Stimulated activated CD8-positive, alpha-beta memory T cell treated with anti-CD3 and anti-CD28 coated beads, Interleukin-7, amount 100 ng/mL, for 24 hours (primary cell): ENCODE measurements around the gene SLC35F3.
"Not testable (repeated sequence)": the region's sequence is repeated elsewhere in the genome, so short reads cannot be mapped to it uniquely, and the experiment has no call there.

Experiments
- DNase-seq: peaks from one replicate; pipeline ENCODE4 v3.0.0-alpha.2; 2020; ENCODE audit warnings: low read depth

SLC35F3 gene

DNA sequence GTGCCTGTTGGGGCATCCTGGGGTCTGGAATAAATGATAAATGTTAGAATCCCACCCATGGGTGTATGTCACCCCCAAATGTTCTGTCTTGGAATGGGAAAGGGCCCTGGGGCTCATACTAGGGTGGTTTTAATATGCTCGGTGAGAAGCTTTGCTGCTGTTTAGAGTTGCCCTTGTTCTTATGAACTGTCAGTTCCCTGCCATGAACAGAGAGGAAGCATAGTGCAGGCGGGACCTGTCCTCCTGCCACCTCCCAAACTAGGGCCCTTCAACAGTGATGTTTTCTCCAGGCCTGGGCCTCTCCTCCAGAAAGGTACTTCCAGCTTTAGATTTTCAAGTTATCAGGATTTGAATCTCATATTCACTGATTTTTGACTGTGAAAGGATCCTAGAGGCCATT lies 388.1 kb downstream of the SLC35F3 start:
- no peak for DNase-seq

DNA sequence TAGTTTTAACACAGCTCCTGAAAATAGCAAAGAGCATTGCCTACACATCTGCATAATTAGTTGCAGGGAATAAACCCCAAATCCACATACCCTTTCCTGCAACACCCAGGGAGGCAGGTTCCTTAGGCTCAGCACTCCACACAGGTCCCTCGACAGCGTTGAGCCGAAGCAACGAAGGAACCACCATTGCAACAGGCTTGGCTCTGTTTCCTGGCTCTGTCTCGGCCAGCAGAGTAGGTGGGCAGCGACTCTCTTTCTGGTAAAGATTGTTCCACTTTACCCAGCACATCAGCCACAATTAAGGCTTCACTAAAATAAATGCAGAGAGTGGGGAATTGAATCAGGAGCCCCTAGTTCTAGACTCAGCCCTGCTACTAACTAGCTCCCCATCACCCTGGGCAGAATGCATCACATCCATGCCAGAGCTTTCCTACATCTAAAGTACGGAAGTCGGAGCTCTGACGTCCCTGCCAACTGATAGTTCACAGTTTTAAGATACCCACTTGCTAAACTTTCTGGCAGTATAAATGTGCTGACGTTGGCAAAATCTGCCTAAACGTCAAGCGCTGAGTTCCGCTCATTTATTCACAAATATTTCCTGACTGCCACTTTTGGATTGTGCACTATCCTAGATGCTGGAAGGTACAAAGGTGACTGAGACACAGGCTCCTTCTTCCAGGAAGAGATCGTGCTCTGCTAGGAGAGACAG lies 389.8 kb downstream of the SLC35F3 start:
- DNase-seq: no peak

DNA sequence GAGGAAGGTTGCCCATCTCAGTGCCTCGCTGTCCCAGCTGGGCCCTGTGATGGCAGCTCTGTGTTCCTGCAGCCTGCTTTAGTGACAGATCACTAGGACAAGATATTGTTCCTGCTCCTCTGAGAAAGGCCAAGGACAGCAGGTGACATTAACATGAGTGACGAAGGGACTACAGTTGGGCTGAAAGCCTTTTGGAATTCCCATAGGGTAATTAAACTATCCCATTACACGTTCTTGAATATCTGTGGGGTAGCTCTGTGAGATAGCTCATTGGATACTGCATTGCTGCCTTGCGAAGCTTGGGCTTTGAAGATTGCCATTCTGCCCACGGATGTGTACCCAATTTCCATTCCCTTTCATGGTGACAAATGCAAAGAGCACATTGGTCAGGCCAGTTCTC lies 390.6 kb downstream of the SLC35F3 start:
- no peak for DNase-seq

DNA sequence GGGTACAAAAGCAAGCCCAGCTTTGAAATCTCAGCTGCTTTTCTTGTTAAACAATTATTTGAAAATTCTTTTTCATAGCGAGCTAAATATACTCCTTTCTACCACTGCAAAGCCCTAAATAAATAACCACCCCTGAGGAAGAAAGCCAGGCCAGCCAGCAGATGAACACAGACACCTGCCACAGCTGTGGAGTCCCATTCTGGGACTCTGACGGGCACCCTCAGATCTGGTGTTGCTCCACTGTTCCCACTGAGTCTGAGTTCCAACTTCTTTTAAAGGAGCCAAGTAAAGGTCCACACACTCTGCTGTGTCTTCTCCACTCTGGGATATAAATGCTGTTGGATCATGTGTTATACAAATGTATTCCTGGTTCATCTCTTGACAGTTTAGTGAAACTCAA lies 391.1 kb downstream of the SLC35F3 start:
- no peak for DNase-seq

DNA sequence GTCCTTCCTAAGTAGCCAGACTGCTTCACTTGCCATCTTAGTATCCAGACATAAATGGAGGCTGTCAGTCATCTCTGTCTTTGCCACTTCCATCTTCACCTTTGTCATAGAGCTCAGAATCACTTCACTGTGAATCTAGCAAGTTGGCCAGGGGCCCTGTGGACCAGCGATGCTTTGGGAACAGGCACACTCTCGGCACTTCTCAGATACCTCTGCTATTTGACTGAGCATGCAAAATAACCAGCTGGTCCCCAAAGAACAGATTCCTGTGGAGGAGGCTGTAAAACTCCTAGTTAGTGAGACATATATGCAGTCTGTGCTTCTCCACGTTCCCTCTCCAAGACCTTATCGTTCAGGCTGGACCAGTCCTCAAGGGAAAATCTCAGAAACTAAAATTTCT lies 392.0 kb downstream of the SLC35F3 start:
- no peak for DNase-seq

DNA sequence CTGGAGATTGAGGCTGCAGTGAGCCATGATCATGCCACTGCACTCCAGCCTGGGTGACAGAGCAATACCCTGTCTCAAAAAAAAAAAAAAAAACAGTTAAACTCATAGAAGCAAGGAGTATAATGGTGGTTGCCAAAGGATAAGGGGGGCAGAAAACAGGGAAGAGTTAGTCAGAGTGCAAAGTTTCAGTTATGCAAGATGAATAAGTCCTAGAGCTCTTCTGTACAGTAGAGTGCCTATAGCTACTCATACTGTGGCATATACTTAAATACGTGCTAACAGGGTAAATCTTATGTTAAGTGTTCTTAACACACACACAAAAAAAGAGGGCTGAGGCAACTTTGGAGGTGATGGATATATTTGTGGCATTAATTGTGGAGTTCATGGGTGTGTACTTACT lies 393.2 kb downstream of the SLC35F3 start:
- DNase-seq: no peak

DNA sequence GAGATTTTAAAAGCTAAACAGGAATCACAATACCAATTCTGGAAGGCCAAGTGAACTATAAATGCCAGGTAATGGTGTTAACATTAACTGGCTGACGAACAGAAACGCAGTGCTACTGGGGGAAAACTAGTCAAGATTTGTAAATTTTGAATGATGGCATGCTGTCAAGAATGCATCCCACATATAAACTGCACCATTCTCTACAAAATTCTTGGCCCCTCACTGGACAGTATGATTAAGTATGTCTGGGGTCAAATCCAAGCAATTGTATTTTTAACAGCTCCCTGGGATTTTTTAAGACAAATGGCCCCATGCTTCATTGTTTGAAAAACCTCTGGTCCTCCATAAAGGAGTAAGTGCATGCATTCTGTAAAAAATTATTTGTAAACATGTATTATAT lies 395.6 kb downstream of the SLC35F3 start:
- DNase-seq: no peak

DNA sequence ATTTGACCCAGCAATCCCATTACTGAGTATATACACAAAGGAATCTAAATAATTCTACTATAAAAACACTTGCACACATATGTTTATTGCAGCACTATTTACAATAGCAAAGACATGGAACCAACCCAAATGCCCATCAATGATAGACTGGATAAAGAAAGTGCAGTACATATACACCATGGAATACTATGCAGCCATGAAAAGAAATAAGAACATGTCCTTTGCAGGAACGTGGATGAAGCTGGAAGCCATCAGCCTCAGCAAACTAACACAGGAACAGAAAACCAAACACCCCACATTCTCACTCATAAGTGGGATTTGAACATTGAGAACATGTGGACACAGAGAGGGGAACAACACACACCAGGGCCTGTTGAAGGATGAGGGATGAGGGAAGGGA lies 397.2 kb downstream of the SLC35F3 start:
- not testable (repeated sequence) for DNase-seq

DNA sequence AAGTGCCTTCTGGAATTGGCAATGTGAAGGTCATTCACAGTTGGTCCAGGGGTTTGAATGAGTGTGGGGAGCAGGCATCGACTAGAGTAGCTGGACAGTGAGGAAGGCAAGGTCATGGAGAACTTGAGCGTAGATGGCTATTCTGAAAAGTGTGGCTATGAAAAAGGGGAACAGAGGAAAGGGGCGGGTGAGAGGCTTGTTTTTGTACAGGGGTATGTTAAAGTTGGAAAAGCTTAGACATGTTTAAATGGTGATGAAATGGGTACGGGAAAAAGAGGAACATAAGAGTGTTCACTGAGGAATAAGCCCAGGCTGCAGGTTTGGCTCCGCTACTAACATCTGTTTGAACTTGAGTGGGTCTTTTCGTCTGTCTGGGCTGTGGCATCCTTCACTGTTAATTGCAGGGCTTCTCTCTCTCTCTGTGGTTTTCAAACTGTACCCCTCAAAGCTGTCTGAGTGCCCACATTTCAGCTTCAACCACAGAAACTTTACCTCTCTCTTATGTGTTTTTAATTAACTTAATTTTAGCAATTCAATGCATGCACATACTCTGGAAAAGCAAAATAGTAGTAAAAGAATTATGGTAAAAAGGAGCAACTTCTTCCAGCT lies 398.0 kb downstream of the SLC35F3 start:
- no peak for DNase-seq

DNA sequence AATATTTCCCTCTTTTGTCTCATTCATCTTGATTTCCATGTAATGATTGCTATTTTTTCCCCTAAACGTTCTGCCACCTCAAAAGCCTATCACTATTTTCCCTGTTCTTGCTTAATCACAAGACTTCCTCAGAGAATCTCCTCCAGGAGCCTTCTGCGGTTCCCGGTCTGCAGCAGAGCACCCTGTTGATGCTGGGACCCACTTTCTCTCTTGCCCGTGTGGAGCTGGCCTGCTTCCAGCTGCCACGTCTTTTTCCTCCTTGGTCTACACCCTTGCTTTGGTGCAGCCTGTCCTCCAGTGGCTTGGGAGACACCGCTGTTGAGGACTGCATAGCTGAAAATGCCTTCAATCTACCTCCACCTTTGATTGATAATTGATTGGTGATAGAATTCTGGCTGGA lies 398.8 kb downstream of the SLC35F3 start:
- DNase-seq: no peak

DNA sequence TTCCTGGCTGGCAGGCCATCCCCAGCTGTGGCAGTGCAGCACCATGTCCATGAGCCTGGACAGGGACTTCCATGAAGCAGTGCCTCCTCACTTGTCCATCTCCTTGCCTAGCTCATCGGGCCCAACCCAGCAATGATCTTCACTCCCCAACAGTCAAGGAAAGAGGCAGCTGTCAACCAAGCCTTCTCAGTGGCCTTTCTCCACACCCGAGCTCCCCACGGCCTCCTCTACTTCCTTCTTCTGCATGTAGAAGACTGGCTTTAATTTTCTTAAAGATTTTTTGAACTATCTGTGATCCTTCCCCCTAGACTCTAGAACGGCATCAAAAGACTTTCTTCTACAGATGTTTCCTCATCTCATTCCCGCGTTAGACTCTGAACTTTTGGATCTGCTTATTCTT lies 403.2 kb downstream of the SLC35F3 start:
- DNase-seq: no peak

DNA sequence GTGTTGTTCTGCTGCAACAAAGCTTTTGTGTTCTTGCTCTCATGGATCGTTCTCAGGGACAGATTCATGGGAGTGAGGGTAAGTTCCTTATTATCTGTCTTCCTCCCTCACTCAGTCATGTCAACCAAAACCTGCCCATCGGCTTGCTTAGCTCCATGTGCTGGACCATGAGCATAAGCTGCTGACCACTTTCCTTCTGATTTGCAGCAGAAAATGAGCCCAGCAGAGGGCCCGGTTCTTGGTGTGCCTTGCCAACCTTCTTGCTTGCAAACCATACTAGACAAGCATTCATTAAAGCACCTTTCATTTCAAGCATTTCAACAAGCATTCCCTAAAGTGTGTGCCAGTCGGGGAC lies 404.7 kb downstream of the SLC35F3 start:
- no peak for DNase-seq

DNA sequence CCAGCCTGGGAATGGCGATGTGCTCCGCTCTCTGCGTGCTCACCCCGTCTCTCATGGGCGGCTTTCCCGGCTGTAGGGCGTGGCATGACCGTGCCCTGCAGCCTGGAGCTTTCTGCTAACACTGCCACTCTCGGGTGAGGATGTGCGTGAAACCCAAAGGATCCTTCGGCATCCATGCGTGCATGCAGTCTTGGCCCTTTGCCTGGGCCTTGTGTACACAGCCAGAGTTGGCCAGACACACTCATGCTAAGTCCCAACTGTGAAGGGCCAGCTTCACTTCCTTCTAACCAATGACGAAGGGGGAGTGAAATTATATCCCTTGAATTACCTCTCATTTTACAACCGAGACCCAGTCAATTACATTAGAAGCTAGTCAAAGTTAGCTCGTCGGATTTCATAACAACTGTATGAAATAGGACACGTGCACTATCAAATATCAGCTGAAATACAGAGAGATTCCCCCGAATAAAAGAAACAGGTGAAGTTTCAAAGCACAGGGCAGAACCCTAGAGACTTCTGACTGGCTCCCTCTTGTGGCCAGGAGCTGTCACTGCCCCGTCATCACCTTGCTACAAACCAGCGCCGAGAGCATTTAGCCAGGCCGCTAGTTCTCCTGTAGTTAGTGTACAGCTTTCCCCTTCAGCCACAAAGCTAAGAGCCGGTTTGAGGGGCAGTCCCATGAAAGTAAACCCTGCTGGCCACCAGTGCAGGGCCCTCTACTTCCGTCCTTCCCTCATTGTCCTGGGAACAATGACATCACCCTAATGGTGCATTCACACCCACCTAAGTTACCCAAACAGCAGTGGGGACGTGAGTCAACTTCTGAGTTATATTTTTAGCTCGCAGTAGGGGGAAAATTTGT lies 405.4 kb downstream of the SLC35F3 start:
- DNase-seq: peak; percentile 26

DNA sequence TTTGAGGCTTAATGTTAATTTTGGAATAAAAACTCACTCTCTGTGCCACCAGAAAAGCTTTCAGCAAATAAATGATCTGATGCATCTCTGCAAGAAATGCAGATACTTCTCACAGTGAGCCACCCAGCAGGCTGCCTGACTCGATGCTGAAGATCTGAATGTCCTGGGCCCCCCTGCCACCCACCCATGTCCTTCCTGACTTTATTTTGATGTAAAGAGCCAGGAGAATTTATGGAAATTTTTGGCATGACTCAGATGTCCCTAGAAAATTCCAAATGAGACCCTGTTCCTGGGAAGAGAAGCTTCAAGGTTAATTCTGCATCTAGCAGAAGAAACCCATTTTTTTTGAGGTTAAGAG lies 406.0 kb downstream of the SLC35F3 start:
- DNase-seq: no peak

DNA sequence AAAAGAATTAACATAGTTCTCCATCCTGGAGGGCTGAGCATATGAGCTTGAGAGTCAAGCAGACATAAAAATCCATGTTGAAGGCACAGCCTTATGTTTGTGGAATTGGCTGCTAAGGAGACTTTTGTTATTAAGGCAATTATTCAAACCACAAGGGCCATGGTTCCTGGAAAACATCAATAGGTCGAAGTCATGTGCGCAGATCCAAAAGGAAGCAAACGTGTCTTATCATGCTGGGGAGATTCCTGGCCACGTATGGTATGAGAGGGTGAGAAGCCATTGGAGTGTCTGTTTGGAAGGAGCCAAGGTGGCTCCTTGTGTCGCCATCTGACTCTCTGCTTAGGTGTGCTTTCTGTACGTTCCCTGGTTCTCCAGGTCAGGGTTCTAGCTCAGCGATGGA lies 406.9 kb downstream of the SLC35F3 start:
- DNase-seq: no peak

DNA sequence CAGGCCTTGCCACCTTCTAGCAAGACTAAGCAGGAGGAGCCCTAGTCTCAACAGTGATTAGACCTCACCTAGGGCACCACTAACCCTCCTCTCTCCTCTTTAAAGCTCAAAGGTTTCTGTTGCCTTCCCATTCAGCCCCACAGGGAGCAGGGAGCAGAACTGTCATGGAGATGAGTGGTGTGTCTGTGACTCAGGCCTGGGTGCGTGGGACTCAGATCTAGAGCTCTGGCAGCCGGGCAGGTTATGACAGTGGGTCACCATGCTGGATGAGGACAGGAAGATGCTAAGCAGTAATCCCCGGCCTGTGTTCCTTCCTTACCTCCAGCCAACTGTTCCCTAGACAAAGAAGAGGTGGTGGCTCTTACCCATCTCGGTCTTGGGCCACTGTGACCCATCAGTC lies 408.7 kb downstream of the SLC35F3 start:
- DNase-seq: no peak

DNA sequence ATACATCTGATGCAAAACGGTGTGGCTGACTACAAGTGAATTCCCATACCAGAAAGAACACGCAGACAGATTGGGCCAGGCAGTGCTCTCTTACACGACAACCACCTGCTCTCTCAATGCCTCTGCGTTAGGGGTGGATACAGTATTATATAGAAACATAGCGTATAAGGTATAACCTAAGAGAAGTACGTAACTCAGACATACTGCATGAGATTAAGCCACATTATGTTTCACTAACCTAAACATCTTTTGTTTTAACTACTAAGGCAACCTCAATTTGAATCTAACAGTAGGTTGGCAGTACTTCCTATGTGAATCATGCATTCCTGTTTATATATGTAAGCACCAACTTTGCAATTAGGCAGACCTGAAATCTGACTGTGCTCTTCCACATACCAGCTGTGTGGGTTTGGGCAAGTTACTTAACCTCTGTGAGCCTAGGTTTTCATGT lies 410.6 kb downstream of the SLC35F3 start:
- DNase-seq: no peak

DNA sequence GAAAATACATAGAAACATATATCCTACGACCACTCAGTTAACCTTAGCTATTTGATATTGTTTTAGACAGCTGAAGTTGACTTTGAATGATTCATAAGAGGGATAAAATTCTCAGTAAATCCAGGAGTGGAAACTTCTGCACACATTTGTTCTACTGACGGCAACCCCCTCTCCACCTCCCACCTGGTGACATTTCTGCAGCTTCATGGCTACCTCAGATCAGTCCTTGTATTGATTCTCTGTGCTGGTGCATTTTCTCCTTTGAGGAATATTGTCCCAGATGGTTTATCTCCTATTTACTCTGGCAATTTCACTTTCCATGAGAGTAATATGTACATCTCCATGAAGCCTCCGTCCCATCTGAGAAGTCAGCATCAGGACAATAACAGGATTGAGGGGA lies 411.1 kb downstream of the SLC35F3 start:
- DNase-seq: no peak

DNA sequence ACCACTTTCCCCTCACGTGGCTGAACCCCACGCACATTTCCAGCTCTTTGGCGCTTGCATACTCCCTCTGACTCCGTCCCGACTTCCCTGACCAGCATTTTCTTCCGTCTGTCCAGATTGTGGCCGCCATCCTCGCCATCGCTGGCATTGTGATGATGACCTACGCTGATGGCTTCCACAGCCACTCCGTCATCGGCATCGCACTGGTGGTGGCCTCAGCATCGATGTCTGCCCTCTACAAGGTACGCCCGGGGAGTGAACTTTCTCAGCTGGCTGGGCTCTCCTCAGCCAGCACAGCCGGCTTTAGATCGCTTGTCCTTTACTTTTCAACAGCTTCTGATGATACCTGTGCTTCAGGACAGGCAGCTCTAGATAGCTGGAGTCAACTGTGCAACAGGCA lies 412.0 kb downstream of the SLC35F3 start:
- DNase-seq: no peak

DNA sequence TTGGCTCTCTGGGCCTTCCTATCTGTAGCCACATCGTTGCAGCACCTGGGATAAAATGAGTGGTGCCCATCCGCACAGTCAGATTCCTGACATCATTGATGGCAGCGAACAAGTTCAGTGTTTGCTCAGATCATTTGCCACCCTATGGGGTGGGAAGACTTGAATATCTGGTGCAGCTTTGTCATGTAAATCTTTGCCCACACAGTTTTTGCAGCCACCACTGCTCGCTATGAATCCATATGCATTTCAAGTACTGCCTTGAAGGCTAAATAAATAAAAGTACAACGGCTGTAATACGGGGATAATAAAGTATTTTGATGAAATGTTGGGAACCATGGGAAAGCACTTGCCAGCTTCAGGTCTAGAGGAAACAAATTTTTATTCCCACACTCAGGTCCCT lies 412.5 kb downstream of the SLC35F3 start:
- no peak for DNase-seq

DNA sequence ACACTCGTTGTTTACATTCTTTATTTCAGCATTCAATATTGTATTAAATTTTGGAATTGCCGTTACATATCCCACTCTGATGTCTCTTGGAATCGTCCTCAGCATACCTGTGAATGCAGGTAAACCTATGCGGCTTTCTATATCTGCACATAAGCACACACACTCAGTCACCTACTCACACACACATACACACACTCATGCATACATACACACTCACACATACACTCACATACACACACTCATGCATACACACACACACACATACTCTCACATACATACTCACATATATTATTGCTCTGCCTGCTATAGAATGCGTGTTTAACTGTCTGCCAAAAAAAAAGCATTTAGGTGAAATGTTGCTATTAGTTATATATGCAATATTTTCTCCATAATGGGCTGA lies 415.6 kb downstream of the SLC35F3 start:
- DNase-seq: no peak

DNA sequence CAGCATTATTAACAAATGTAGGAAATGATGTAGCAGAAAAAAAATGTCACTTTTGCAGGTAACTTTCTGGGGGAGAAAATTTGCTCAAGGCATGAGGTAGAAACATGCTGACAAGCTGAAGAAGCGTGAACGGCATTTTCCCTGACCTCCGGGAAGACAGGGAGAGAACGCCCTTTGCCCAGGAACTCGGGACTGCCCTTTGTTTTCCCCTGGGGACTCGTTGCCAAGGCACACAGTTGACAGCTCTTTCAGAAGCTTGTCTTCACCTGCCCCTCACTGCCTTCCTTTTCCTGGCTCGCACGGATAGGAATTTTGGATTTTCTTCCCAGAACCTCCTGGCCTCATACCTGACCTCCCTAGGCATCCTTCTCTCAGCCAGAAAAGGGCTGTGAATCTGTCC lies 416.1 kb downstream of the SLC35F3 start:
- DNase-seq: no peak

DNA sequence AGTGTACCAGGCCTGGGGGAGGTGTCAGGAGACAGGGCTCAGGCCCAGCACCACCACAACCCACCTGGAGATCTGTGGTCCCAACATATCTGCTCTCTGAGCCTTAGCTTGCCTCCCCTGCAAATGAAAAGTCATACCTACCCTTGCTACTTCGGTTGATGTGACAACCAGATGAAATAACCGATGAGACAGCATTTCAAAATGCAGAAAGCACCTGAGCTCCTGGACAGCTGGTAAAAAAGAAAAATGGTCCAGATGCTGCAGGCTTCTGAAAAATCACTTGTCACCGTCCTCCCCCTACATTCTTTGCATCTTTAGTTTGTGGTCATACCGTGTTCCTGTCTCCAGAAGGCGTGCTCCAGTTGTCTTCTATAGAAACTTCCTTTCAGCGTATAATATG lies 416.8 kb downstream of the SLC35F3 start:
- no peak for DNase-seq
